ENCODE results near the gene UFSP1. TPM values are rescaled to one million over a fixed set of nuclear protein-coding genes. Genes with fewer than 3 reads are reported as not detected.

The UFSP1 gene
- total and polyA plus RNA-seq, 2 of the 13 experiments (the other 11 are each of a cell fraction or from before 2014, with no cell fraction given): 0.65 to 3.3 TPM

GRCh38 chr7:100895701-100895955 lies 6.1 kb upstream of the UFSP1 start, which contains the start of gene ACHE:
Gene ACHE, minus strand, starts transcription at chr7:100895888. Its CDS starts 1,656 bp downstream, at chr7:100894232.
- ATAC-seq (peak; percentile 42), DNase-seq (ENCODE audit: low spot score) (no peak), FAIRE-seq (no peak)
- H2AFZ ChIP-seq (ENCODE audit: low read length): no peak within 1 kb of the TSS
- intact Hi-C loops (cut with micrococcal nuclease; ENCODE audit: unreplicated experiment) (loop anchor here (5.0 kb wide), 1 partner anchor 182 kb away; no protein-coding TSS in a partner anchor), in situ Hi-C loops (cut with HindIII; ENCODE audit: extremely low pct_ligation_motif_present, low pct_unique_long_range_greater_than_20kb) (loop anchor here (5.0 to 25.0 kb wide), 2 partner anchors 162 to 392 kb away; no protein-coding TSS in a partner anchor)
- peaks cover 37% of the 10 kb centered on the region for H3K4me1 ChIP-seq (ENCODE audit: insufficient read depth, low read length)
- no TSS peak for BruUV-seq (replicated peaks)
- H3K27me3 ChIP-seq (ENCODE audit: control insufficient read depth in 1 of 2, insufficient read depth in 2 of 2, low read length in 2 of 2): peaks cover 11 to 32% of the 10 kb centered on the region in 2 experiments
- H4K20me1 ChIP-seq (ENCODE audit: insufficient read depth, low read length): no peaks in the 10 kb centered on the region
- CTCF ChIA-PET (ENCODE audit: low intra/inter-chr PET ratio, low total read pairs): interaction anchor here (1.9 to 3.2 kb wide), 2 partner anchors 164 to 182 kb away, joined by 6 to 28 read pairs; no protein-coding TSS in a partner anchor
- no peaks in the 10 kb centered on the region for H3K36me3 ChIP-seq (replicated peaks in 1 of 2; ENCODE audit: control insufficient read depth in 1 of 2, insufficient read depth in 2 of 2, low read length in 2 of 2)
- H3K4me2 ChIP-seq (ENCODE audit: low read depth, low read length): peak within 1 kb of the TSS; percentile 73
- peak within 1 kb of the TSS; percentile 44 to 69 (median 47); a peak in 5 of 6 replicates for H3K4me3 ChIP-seq (replicated peaks in 1 of 3; ENCODE audit: insufficient read depth in 1 of 3, low read depth in 2 of 3, low read length in 3 of 3)
- POLR2A ChIA-PET: interaction anchor here (0.6 kb wide), 1 partner anchor 20 kb away, joined by 3 read pairs; the partner anchor contains the start of gene SRRT
- H3K79me2 ChIP-seq (ENCODE audit: insufficient read depth, low read length): no peaks in the 10 kb centered on the region
- H3K27ac ChIP-seq (ENCODE audit: extremely low read length, insufficient read depth, low read length): no peak within 1 kb of the TSS
- WGBS (ENCODE audit: low lambda C conversion rate): 0% methylated on average over 5 of the region's 32 CpGs
- no peaks in the 10 kb centered on the region for H3K9me3 ChIP-seq (ENCODE audit: low read length)
- 0 out of 2 replicates have a peak, but pooled peaks have one; percentile 6 for TF ChIP-seq UBTF (CRISPR knock-in tag; IDR thresholded peaks at IDR 0.05)
- no peak for TF ChIP-seq MLXIP (CRISPR knock-in tag; IDR thresholded peaks at IDR 0.05; ENCODE audit: borderline replicate concordance)
- H3K9ac ChIP-seq (ENCODE audit: insufficient read depth, low read depth, low read length): peak within 1 kb of the TSS; percentile 28; the same call in 1 of the 2 replicates

Data from HepG2 (cell line).